Measurements from ENCODE around the gene SUGCT. TPM values are rescaled to one million over a fixed set of nuclear protein-coding genes. Genes with fewer than 3 reads are reported as not detected.

SUGCT gene
- total RNA-seq, 2 donors from 2014 or later = 3.3 to 15.2 TPM

- Histone ChIP-seq H3K27me3 (replicated peaks; ENCODE audit: insufficient read depth) (no peaks in the 10 kb centered on the region), H3K27ac (no peak overlapping the region), H3K36me3 (no peaks in the 10 kb centered on the region), H3K4me3 (no peak overlapping the region), H3K4me1 (ENCODE audit: control insufficient read depth in 1 of 2, low read depth in 2 of 2) (peaks cover 9 to 15% of the 10 kb centered on the region in 2 donors), H3K9me3 (no peaks in the 10 kb centered on the region)
- ATAC-seq (ENCODE audit: insufficient number of reproducible peaks, low FRiP score, low read depth) = no peak
- no peak for DNase-seq (ENCODE audit: low spot score)
- no peak for TF ChIP-seq CTCF (IDR thresholded peaks at IDR 0.05)
Observed at GRCh38 chr7:40709062-40709964, 574.5 kb downstream of the SUGCT start.

GRCh38 chr7:40711706-40712105 is 576.9 kb downstream of the SUGCT start:
- Histone ChIP-seq H3K27me3 (replicated peaks; ENCODE audit: insufficient read depth) (no peaks in the 10 kb centered on the region), H3K27ac (no peak overlapping the region), H3K4me3 (no peak overlapping the region), H3K36me3 (no peaks in the 10 kb centered on the region), H3K4me1 (ENCODE audit: control insufficient read depth in 1 of 2, low read depth in 2 of 2) (peaks cover 19 to 37% of the 10 kb centered on the region in 2 donors), H3K9me3 (no peaks in the 10 kb centered on the region)
- DNase-seq (ENCODE audit: low spot score) (no peak), ATAC-seq (ENCODE audit: insufficient number of reproducible peaks, low FRiP score, low read depth) (no peak)
- no peak for TF ChIP-seq CTCF (IDR thresholded peaks at IDR 0.05)

- Histone ChIP-seq H3K27me3 (replicated peaks; ENCODE audit: insufficient read depth) (no peaks in the 10 kb centered on the region), H3K27ac (peak overlapping the region; percentile 72 to 84), H3K4me1 (ENCODE audit: control insufficient read depth in 1 of 2, low read depth in 2 of 2) (peaks cover 28 to 60% of the 10 kb centered on the region in 2 donors), H3K4me3 (peak overlapping the region; percentile 18), H3K36me3 (no peaks in the 10 kb centered on the region), H3K9me3 (no peaks in the 10 kb centered on the region)
- no peak for ATAC-seq (ENCODE audit: insufficient number of reproducible peaks, low FRiP score, low read depth)
- DNase-seq (ENCODE audit: low spot score) = no peak
- TF ChIP-seq CTCF (IDR thresholded peaks at IDR 0.05) = no peak
Observed at GRCh38 chr7:40714363-40715052, 579.7 kb downstream of the SUGCT start.

- DNase-seq (ENCODE audit: low spot score) (no peak), ATAC-seq (ENCODE audit: insufficient number of reproducible peaks, low FRiP score, low read depth) (no peak)
- Histone ChIP-seq H3K4me1 (ENCODE audit: control insufficient read depth in 1 of 2, low read depth in 2 of 2) (peaks cover 28 to 66% of the 10 kb centered on the region in 2 donors), H3K4me3 (no peak overlapping the region), H3K27ac (peak overlapping the region; percentile 72 to 84), H3K9me3 (no peaks in the 10 kb centered on the region), H3K27me3 (replicated peaks; ENCODE audit: insufficient read depth) (no peaks in the 10 kb centered on the region), H3K36me3 (no peaks in the 10 kb centered on the region)
- TF ChIP-seq CTCF (IDR thresholded peaks at IDR 0.05) = no peak
Observed at GRCh38 chr7:40715053-40715430, 580.2 kb downstream of the SUGCT start.

- Histone ChIP-seq H3K27ac (peak overlapping the region; percentile 72 to 84), H3K4me1 (ENCODE audit: control insufficient read depth in 1 of 2, low read depth in 2 of 2) (peaks cover 28 to 75% of the 10 kb centered on the region in 2 donors), H3K27me3 (replicated peaks; ENCODE audit: insufficient read depth) (no peaks in the 10 kb centered on the region), H3K9me3 (no peaks in the 10 kb centered on the region), H3K4me3 (no peak overlapping the region), H3K36me3 (no peaks in the 10 kb centered on the region)
- ATAC-seq (ENCODE audit: insufficient number of reproducible peaks, low FRiP score, low read depth) (no peak), DNase-seq (ENCODE audit: low spot score) (no peak)
- no peak for TF ChIP-seq CTCF (IDR thresholded peaks at IDR 0.05)
Observed at GRCh38 chr7:40716052-40716451, 581.2 kb downstream of the SUGCT start.

Data from thoracic aorta (tissue), 2 donors.